OCI-LY1 (cell line): ENCODE data around the gene GALNT2.

Experiments
- EZH2 ChIP-seq: fragments of 200-600 bp; sonication (generic), shearing (Covaris generic); IDR thresholded peaks from 2 replicates; pipeline ENCODE4 v1.8.0; 2017; ENCODE audit warnings: borderline replicate concordance, mixed run types, mild to moderate bottlenecking, antibody characterized with exemption, low read length, moderate library complexity, mixed read lengths
- TF ChIP-seq, protein P1 (sequence below): fragments of 200-600 bp; sonication (generic), shearing (Covaris generic); IDR thresholded peaks from 2 replicates; pipeline ENCODE4 v1.5.1; 2017; ENCODE audit warnings: mild to moderate bottlenecking, antibody characterized with exemption, low read length, moderate library complexity, mixed read lengths

DNA sequence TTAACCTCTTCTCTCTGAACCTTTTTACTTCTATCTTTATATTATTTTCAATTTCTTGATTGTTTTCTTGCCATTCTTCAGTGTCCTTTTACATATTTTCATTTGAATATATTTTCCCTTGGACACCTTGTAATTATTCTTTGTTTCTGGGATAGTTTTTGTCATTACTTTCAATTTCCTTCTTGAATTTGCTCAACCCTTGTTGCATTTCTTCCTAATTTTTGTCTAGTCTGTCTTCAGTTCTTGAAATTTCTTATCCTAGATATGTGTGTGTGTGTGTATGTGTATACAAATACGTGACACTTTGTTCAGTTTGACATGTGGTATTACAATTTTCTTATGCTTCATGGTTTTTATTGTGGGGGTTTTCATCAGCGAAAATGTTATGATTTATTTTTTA, 1.9 kb upstream of the GALNT2 start:
- TF ChIP-seq, protein P1, sequence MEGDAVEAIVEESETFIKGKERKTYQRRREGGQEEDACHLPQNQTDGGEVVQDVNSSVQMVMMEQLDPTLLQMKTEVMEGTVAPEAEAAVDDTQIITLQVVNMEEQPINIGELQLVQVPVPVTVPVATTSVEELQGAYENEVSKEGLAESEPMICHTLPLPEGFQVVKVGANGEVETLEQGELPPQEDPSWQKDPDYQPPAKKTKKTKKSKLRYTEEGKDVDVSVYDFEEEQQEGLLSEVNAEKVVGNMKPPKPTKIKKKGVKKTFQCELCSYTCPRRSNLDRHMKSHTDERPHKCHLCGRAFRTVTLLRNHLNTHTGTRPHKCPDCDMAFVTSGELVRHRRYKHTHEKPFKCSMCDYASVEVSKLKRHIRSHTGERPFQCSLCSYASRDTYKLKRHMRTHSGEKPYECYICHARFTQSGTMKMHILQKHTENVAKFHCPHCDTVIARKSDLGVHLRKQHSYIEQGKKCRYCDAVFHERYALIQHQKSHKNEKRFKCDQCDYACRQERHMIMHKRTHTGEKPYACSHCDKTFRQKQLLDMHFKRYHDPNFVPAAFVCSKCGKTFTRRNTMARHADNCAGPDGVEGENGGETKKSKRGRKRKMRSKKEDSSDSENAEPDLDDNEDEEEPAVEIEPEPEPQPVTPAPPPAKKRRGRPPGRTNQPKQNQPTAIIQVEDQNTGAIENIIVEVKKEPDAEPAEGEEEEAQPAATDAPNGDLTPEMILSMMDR = no peak
- no peak for TF ChIP-seq EZH2
